ENCODE data around the gene ZFAND3.
A peak's percentile ranks its signal among the peaks of the same experiment; 100 is the strongest.

ZFAND3 gene

DNA sequence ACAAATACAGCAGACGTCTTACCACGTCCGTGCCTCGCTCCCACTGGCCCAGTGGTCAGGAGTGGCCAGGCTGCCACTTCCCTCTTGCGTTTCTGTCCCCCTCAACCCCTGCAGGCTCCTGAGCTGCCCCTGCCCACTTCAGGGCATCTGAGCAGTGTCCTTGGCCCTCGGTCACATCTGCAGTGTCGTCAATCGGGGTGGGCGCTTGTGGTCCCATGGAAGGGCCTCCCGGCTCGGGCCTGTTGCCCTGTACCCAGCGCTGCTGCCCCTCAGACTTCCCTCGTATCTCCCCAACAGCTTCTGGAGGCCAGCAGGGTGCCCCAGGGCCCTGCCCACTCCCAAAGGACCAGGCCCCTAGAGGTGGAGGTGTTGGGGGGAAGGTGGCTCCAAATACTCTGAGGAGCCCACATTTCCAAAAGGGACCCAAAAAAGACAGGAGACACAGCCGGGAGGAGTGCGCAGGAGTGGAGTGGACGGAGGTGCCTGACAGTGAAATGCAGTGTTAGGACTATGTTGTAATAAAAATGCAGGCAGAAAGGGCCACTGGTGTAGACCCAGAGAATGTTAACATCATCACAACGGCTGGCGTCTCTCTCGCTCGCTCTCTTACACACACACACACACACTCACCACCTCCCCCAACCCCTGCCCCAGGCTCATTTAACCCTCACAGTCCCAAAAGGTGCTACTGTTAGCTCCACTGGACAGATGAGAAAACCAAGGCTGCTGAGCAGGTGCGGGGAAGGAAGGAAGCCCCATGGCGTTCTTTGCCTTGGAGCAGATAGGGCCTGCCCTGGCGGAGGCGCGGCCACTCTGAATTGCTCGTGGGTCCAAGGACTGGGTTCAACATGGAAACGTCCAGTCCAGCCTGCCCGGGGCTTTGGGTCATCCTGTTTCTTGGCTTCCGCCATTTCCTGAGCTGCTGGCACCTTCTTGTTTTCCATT, 343.9 kb downstream of the ZFAND3 start:
- H3K27ac ChIP-seq = no peak overlapping the region
- H3K4me2 ChIP-seq = no peak overlapping the region
- no peaks in the 10 kb centered on the region for H3K27me3 ChIP-seq
- no peak overlapping the region for H3K4me3 ChIP-seq
- TF ChIP-seq Cebpa-rat (IDR thresholded peaks at IDR 0.05) = no peak
- H3K9me3 ChIP-seq (replicated peaks in 1 of 11) = no peaks in the 10 kb centered on the region
- peaks cover 0 to 71% (median 5%) of the 10 kb centered on the region in 11 experiments; a peak in 9 of 22 replicates for H4K20me1 ChIP-seq
- H3K4me1 ChIP-seq = peaks cover 9 to 18% (median 11%) of the 10 kb centered on the region in 10 experiments
- H3K36me3 ChIP-seq = peaks cover 0 to 26% (median 0%) of the 10 kb centered on the region in 11 experiments; a peak in 7 of 22 replicates
- no peak overlapping the region for H3K9ac ChIP-seq

DNA sequence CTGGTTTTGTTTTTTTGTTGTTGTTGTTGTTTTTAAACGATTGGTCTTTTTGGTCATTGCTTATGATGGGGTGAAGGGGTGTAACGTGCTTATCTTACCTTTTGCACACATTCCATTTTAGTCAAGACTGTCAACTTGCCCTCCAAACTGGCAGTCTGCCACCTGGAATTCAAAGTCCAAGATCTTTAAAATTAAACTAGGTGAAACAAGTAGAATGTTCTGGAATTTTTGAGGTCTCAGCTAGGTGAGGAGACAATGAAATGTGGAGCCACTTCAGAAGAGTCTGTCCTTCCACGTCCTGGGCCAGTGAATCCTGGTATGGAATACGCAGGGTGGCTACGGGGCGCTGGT, 344.6 kb downstream of the ZFAND3 start:
- H3K9ac ChIP-seq = no peak overlapping the region
- no peaks in the 10 kb centered on the region for H3K27me3 ChIP-seq
- H3K27ac ChIP-seq = no peak overlapping the region
- no peaks in the 10 kb centered on the region for H3K9me3 ChIP-seq (replicated peaks in 1 of 11)
- TF ChIP-seq Cebpa-rat (IDR thresholded peaks at IDR 0.05) = no peak
- no peak overlapping the region for H3K4me3 ChIP-seq
- H3K36me3 ChIP-seq = peaks cover 0 to 23% (median 0%) of the 10 kb centered on the region in 11 experiments; a peak in 7 of 22 replicates
- no peak overlapping the region for H3K4me2 ChIP-seq
- peaks cover 3 to 14% (median 10%) of the 10 kb centered on the region in 10 experiments for H3K4me1 ChIP-seq
- H4K20me1 ChIP-seq = peaks cover 0 to 71% (median 5%) of the 10 kb centered on the region in 11 experiments; a peak in 9 of 22 replicates

DNA sequence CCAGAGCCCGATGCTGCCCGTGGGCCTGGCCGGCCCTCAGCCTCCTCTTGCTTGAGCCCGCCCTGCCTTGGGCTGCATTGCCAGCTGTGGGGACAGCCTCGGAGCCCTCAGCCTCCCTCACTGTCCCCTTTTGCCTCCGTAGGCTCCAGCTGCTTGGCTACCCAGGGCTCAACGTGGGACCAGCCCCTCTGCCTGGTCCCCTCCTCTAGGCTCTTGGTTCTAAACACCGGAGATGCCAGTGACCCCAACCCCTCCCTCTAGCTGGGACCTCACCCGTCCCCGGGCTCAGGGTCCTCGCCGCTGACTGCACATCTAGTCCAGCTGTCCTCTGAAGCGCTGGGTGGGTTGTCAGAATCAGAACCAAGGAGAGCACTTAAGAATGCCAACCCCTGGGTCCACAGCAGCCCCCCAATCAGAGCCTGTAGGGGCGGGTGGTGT, 345.2 kb downstream of the ZFAND3 start:
- H3K4me1 ChIP-seq = peaks cover 0 to 12% (median 9%) of the 10 kb centered on the region in 10 experiments; a peak in 13 of 20 replicates
- H3K4me3 ChIP-seq = no peak overlapping the region
- peaks cover 0 to 70% (median 5%) of the 10 kb centered on the region in 11 experiments; a peak in 8 of 22 replicates for H4K20me1 ChIP-seq
- no peaks in the 10 kb centered on the region for H3K27me3 ChIP-seq
- no peak overlapping the region for H3K9ac ChIP-seq
- TF ChIP-seq Cebpa-rat (IDR thresholded peaks at IDR 0.05) = no peak
- peaks cover 0 to 17% (median 0%) of the 10 kb centered on the region in 11 experiments; a peak in 7 of 22 replicates for H3K36me3 ChIP-seq
- no peak overlapping the region for H3K27ac ChIP-seq
- H3K9me3 ChIP-seq (replicated peaks in 1 of 11) = no peaks in the 10 kb centered on the region
- no peak overlapping the region for H3K4me2 ChIP-seq

DNA sequence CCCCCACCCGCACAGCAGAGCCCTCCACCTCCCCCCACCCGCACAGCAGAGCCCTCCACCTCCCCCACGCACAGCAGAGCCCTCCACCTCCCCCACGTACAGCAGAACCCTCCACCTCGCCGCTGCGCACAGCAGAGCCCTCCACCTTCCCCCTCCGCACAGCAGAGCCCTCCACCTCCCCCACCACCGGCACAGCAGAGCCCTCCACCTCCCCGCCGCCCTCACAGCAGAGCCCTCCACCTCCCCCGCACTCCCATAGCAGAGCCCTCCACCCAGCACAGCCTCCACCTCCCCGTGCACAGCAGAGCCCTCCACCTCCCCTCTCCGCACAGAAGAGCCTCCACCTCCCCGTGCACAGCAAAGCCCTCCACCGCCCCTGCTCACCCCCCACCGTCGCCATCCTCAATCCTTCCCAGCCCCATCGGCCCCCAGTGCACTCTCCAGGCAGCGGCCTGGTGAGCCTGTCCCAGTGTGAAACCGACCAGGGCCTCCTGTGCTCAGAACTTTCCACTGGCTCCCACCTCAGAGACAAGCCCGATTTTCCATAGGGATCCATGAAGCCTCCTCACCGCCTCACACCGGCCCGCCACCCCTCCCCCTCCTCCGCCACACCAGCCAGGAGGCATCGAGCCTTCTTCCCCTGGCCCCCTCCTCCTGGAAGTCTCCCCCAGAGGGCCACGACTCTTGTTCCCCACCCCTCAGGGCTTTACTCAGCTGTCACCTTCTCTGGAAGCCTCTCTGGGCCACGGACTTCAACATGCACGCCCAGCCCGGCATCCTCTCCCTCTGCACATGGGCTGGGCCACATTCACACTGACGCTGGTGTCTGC, 347.1 kb downstream of the ZFAND3 start:
- no peak for TF ChIP-seq Cebpa-rat (IDR thresholded peaks at IDR 0.05)
- Histone ChIP-seq H3K4me3 (no peak overlapping the region), H3K4me2 (no peak overlapping the region), H3K9me3 (replicated peaks in 1 of 11) (no peaks in the 10 kb centered on the region), H3K4me1 (peaks cover 0 to 12% (median 9%) of the 10 kb centered on the region in 10 experiments; a peak in 13 of 20 replicates), H4K20me1 (peaks cover 0 to 61% (median 5%) of the 10 kb centered on the region in 11 experiments; a peak in 8 of 22 replicates), H3K27me3 (no peaks in the 10 kb centered on the region), H3K36me3 (peaks cover 0 to 3% (median 0%) of the 10 kb centered on the region in 11 experiments; a peak in 2 of 22 replicates), H3K27ac (no peak overlapping the region), H3K9ac (no peak overlapping the region)

DNA sequence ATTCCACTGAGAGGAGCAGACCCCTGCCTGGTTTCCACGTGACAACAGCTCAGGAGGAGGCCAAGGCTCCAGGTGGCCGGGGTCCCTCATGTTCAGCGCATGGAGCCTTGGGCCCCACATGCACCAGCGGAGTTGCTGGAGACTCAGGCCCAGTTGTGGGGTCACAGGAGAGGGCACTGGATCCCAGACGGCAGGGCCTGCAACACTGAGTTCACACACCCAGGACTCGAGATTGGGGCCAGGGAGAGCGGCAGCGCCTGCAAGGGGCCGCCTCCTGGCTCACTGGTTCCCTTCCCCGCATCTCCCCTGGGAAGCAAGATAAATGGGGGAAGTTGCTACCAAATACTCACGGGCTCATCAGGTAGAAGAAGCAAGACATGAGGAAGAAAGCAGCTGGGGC, 348.1 kb downstream of the ZFAND3 start:
- Histone ChIP-seq H4K20me1 (peaks cover 0 to 51% (median 5%) of the 10 kb centered on the region in 11 experiments; a peak in 8 of 22 replicates), H3K9ac (no peak overlapping the region), H3K4me3 (no peak overlapping the region), H3K9me3 (replicated peaks in 1 of 11) (no peaks in the 10 kb centered on the region), H3K4me1 (peaks cover 0 to 12% (median 9%) of the 10 kb centered on the region in 10 experiments; a peak in 13 of 20 replicates), H3K4me2 (peak overlapping the region in 8 of 11 experiments; percentile 11 to 55 (median 44); a peak in 14 of 22 replicates), H3K36me3 (no peaks in the 10 kb centered on the region; a peak in 1 of 22 replicates), H3K27ac (no peak overlapping the region), H3K27me3 (no peaks in the 10 kb centered on the region)
- TF ChIP-seq Cebpa-rat (IDR thresholded peaks at IDR 0.05) = no peak

DNA sequence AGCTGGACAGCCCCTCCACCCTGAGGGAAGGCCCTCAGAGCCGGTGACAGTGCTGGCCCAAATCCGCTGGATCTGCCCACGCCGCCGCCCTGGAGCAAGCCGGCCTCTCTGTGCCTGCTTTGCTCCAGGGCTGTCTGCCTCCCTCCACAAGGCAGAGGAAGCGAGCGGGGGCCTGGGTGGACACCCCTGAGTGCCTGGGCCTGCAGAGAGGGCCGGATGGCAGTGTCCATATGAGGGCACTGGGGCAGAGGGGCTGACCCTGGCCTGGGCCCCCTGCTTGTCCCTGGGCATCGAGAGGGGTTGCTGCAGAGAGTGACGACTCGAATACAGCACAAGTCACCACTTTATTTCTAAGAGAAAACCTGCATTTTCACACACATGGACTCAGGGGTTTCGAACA, 348.6 kb downstream of the ZFAND3 start:
- 0 out of 22 replicates have a peak overlapping the region, but pooled peaks of 1 of the 11 experiments have one; percentile 25 for H3K27ac ChIP-seq
- peaks cover 0 to 4% (median 0%) of the 10 kb centered on the region in 11 experiments; a peak in 2 of 22 replicates for H3K36me3 ChIP-seq
- H3K27me3 ChIP-seq = no peaks in the 10 kb centered on the region
- H3K9ac ChIP-seq = no peak overlapping the region
- no peak overlapping the region for H3K4me3 ChIP-seq
- H3K4me1 ChIP-seq = peaks cover 0 to 12% (median 9%) of the 10 kb centered on the region in 10 experiments; a peak in 13 of 20 replicates
- H3K4me2 ChIP-seq = peak overlapping the region in 8 of 11 experiments; percentile 11 to 55 (median 44); a peak in 7 of 22 replicates
- TF ChIP-seq Cebpa-rat (IDR thresholded peaks at IDR 0.05) = no peak
- peaks cover 0 to 46% (median 5%) of the 10 kb centered on the region in 11 experiments; a peak in 8 of 22 replicates for H4K20me1 ChIP-seq
- H3K9me3 ChIP-seq (replicated peaks in 1 of 11) = no peaks in the 10 kb centered on the region

DNA sequence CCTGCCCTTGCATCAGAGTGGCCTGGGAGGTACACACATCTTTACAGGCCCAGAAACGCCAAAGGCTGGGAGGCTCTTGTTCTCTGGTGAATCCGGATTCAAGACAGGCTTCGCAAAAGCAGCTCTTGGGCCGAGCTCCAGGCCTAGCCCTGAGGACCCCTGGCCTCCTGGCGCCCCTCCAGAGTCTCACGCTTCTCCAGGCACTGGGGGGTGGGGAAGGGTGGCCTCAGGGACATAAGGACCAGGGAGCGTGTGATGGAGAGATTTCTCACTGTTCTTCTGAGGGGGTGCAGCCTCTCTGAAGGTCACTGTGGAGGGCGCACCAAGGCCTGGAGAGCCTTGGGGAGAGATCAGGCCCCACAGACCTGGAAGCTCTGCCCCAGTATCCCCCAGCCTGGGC, 349.2 kb downstream of the ZFAND3 start:
- peaks cover 0 to 10% (median 0%) of the 10 kb centered on the region in 11 experiments; a peak in 5 of 22 replicates for H3K36me3 ChIP-seq
- no peak overlapping the region for H3K4me2 ChIP-seq
- H3K4me1 ChIP-seq = peaks cover 0 to 12% (median 9%) of the 10 kb centered on the region in 10 experiments; a peak in 13 of 20 replicates
- H3K9ac ChIP-seq = no peak overlapping the region
- no peak for TF ChIP-seq Cebpa-rat (IDR thresholded peaks at IDR 0.05)
- H3K27me3 ChIP-seq = no peaks in the 10 kb centered on the region
- H3K9me3 ChIP-seq (replicated peaks in 1 of 11) = no peaks in the 10 kb centered on the region
- H4K20me1 ChIP-seq = peaks cover 0 to 40% (median 5%) of the 10 kb centered on the region in 11 experiments; a peak in 8 of 22 replicates
- H3K27ac ChIP-seq = no peak overlapping the region
- H3K4me3 ChIP-seq = no peak overlapping the region

DNA sequence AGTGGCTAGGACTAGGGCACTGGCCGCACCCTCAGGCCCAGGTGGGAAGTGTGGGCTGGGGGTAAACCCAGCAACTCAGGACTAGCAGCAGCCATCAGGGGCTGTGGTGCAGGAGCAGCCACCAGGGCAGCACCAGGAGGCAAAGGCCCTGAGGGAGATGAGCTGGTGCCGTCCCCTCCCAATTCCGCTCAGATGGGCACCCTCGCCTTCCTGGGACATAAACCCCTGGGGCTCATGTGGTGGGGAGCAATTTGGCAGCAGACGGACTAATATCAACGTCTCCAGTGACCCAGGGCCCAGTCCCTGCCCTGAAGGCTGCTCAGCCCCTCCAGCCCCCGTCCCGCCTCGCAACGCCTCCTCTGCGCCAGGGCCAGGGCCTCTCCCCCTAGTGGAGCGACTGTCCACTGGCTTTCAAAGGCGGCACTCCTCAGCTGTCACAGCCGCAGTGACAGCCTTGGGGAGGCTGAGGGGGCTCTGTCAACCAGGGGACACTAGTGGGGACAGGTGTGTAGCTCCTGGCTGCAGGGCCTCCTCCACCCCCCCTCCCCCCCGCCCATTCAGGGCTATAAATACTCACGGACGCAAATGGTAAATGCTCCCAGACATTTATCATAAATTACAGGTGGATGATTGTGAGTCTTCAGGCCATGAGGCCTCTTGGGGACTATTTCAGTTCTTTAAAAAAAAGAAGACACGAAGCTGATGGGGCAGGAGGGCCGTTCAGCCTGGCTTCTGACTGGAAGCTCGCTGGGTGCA, 349.9 kb downstream of the ZFAND3 start:
- H3K9ac ChIP-seq = no peak overlapping the region
- peaks cover 0 to 12% (median 9%) of the 10 kb centered on the region in 10 experiments; a peak in 13 of 20 replicates for H3K4me1 ChIP-seq
- peaks cover 0 to 17% (median 0%) of the 10 kb centered on the region in 11 experiments; a peak in 5 of 22 replicates for H3K36me3 ChIP-seq
- no peak overlapping the region for H3K4me2 ChIP-seq
- H3K9me3 ChIP-seq (replicated peaks in 1 of 11) = no peaks in the 10 kb centered on the region
- no peaks in the 10 kb centered on the region for H3K27me3 ChIP-seq
- no peak overlapping the region for H3K27ac ChIP-seq
- TF ChIP-seq Cebpa-rat (IDR thresholded peaks at IDR 0.05) = no peak
- no peak overlapping the region for H3K4me3 ChIP-seq
- H4K20me1 ChIP-seq = peaks cover 0 to 33% (median 3%) of the 10 kb centered on the region in 11 experiments; a peak in 8 of 22 replicates
